ENCODE measurements around the gene OR56A4.

GRCh38 chr11:5983443-5983842, 23.3 kb downstream of the OR56A4 start:
- no peak for TF ChIP-seq CTCF (IDR thresholded peaks at IDR 0.05)
- TF ChIP-seq POLR2A (IDR thresholded peaks at IDR 0.05), result no peak

Data from testis (tissue), 2 donors.